NOMO-1 (cell line): ENCODE data around the gene ARMC5.
"Not testable (repeated sequence)": the region's sequence is repeated elsewhere in the genome, so short reads cannot be mapped to it uniquely, and the experiment has no call there.

Experiments used
- DNase-seq, 2 experiments: peaks; one replicate each; lab custom pipeline; 2025; ENCODE audit not compliant: unreplicated experiment in 2 of 2; lab: John Stamatoyannopoulos, UW

Gene ARMC5

GRCh38 chr16:31430380-31431052, 28.8 kb upstream of the ARMC5 start:
- DNase-seq, result no peak

GRCh38 chr16:31435341-31436220, 23.7 kb upstream of the ARMC5 start:
- DNase-seq, result no peak

- no peak for DNase-seq
Observed at GRCh38 chr16:31436221-31437045, 22.9 kb upstream of the ARMC5 start.

- DNase-seq, result no peak
Observed at GRCh38 chr16:31438414-31438813, 20.9 kb upstream of the ARMC5 start.

- DNase-seq, result not testable (repeated sequence)
Observed at GRCh38 chr16:31439023-31439422, 20.3 kb upstream of the ARMC5 start.

GRCh38 chr16:31439519-31439918, 19.8 kb upstream of the ARMC5 start:
- DNase-seq, result no peak

- DNase-seq, result no peak
Observed at GRCh38 chr16:31440516-31441184, 18.7 kb upstream of the ARMC5 start.

GRCh38 chr16:31441956-31442355, 17.3 kb upstream of the ARMC5 start:
- no peak for DNase-seq

GRCh38 chr16:31445931-31446330, 13.4 kb upstream of the ARMC5 start:
- not testable (repeated sequence) for DNase-seq

GRCh38 chr16:31451201-31451600, 8.1 kb upstream of the ARMC5 start:
- no peak for DNase-seq

GRCh38 chr16:31451681-31452351, 7.5 kb upstream of the ARMC5 start:
- peak in 1 of 2 experiments; percentile 30 for DNase-seq

- DNase-seq, result no peak
Observed at GRCh38 chr16:31452631-31453106, 6.6 kb upstream of the ARMC5 start.

GRCh38 chr16:31453255-31454204, 5.8 kb upstream of the ARMC5 start:
- peak; percentile 17 to 47 for DNase-seq

- DNase-seq, result peak in 1 of 2 experiments; percentile 12
Observed at GRCh38 chr16:31455601-31456314, 3.5 kb upstream of the ARMC5 start.

GRCh38 chr16:31456988-31457360, 2.3 kb upstream of the ARMC5 start:
- DNase-seq, result no peak

GRCh38 chr16:31458073-31458843, 1.0 kb upstream of the ARMC5 start:
- peak; percentile 46 to 48 for DNase-seq
